SJSA1 (cell line): ENCODE results near the gene SLC25A21. TPM values are rescaled to one million over a fixed set of nuclear protein-coding genes. Genes with fewer than 3 reads are reported as not detected.
"Not testable (repeated sequence)": the region's sequence is repeated elsewhere in the genome, so short reads cannot be mapped to it uniquely, and the experiment has no call there.

Experiments
- DNase-seq, 2 experiments: peaks; one replicate each; pipeline ENCODE4 v3.0.0-alpha.2; 2015 to 2020; ENCODE audit warnings: low spot score in 2 of 2, low read depth in 1 of 2
- H3K27ac ChIP-seq: fragments of 250-450 bp; sonication (Bioruptor Pico); 2 replicates; pipeline ENCODE4 v1.5.1; 2020; ENCODE audit warnings: mild to moderate bottlenecking, moderate library complexity
- H3K27me3 ChIP-seq: fragments of 250-450 bp; sonication (Bioruptor Pico); replicated peaks from 2 replicates; pipeline ENCODE4 v1.5.1; 2020; ENCODE audit warnings: mild to moderate bottlenecking, moderate library complexity
- H3K36me3 ChIP-seq: fragments of 250-450 bp; sonication (Bioruptor Pico); 2 replicates; pipeline ENCODE4 v1.5.1; 2020; ENCODE audit warnings: mild to moderate bottlenecking
- H3K4me1 ChIP-seq: fragments of 250-450 bp; sonication (Bioruptor Pico); replicated peaks from 2 replicates; pipeline ENCODE4 v1.6.1; 2021; ENCODE audit warnings: mild to moderate bottlenecking
- H3K4me3 ChIP-seq: fragments of 250-450 bp; sonication (Bioruptor Pico); 2 replicates; pipeline ENCODE4 v1.5.1; 2020; ENCODE audit warnings: mild to moderate bottlenecking
- H3K9me3 ChIP-seq: fragments of 250-450 bp; sonication (Bioruptor Pico); replicated peaks from 2 replicates; pipeline ENCODE4 v1.5.1; 2020; ENCODE audit warnings: mild to moderate bottlenecking
- total RNA-seq: library from RNA; depleted of rRNA; stranded (reverse); fragments of >200 nt; shearing (Covaris generic); gene quantifications from 2 replicates; pipeline ENCODE4 v1.2.3, GENCODE V29; 2014

The SLC25A21 gene
- total RNA-seq, 1 experiment from 2014 or later = 2.6 TPM

GRCh38 chr14:37197421-37198272 lies 25.2 kb upstream of the SLC25A21 start, which contains the start of gene MIPOL1:
Gene MIPOL1 (plus strand): TSS chr14:37197937. CDS start chr14:37247889, 49,952 bp downstream.
- Histone ChIP-seq H3K4me3 (peak within 1 kb of the TSS; percentile 65), H3K36me3 (no peaks in the 10 kb centered on the region), H3K27ac (peak within 1 kb of the TSS; percentile 36; the same call in 1 of the 2 replicates), H3K4me1 (no peaks in the 10 kb centered on the region), H3K9me3 (no peaks in the 10 kb centered on the region), H3K27me3 (no peaks in the 10 kb centered on the region)
- peak; percentile 75 to 78 for DNase-seq

GRCh38 chr14:37196604-37197420 lies 24.4 kb upstream of the SLC25A21 start:
- H3K36me3 ChIP-seq = no peaks in the 10 kb centered on the region
- no peak overlapping the region for H3K27ac ChIP-seq
- no peaks in the 10 kb centered on the region for H3K27me3 ChIP-seq
- no peak for DNase-seq
- no peaks in the 10 kb centered on the region for H3K9me3 ChIP-seq
- peak overlapping the region; percentile 65 for H3K4me3 ChIP-seq
- H3K4me1 ChIP-seq = no peaks in the 10 kb centered on the region

- Histone ChIP-seq H3K27me3 (no peaks in the 10 kb centered on the region), H3K4me1 (no peaks in the 10 kb centered on the region), H3K9me3 (no peaks in the 10 kb centered on the region), H3K4me3 (no peak overlapping the region), H3K27ac (no peak overlapping the region), H3K36me3 (no peaks in the 10 kb centered on the region)
- no peak for DNase-seq
These were observed 22.9 kb upstream of the SLC25A21 start for GRCh38 chr14:37195327-37195726.

GRCh38 chr14:37194698-37195097 lies 22.3 kb upstream of the SLC25A21 start:
- Histone ChIP-seq H3K36me3 (no peaks in the 10 kb centered on the region), H3K27ac (no peak overlapping the region), H3K27me3 (no peaks in the 10 kb centered on the region), H3K9me3 (no peaks in the 10 kb centered on the region), H3K4me3 (no peak overlapping the region), H3K4me1 (no peaks in the 10 kb centered on the region)
- DNase-seq = no peak

GRCh38 chr14:37189733-37190132 lies 17.3 kb upstream of the SLC25A21 start:
- H3K27me3 ChIP-seq, H3K4me1 ChIP-seq, H3K36me3 ChIP-seq, H3K4me3 ChIP-seq, H3K27ac ChIP-seq, H3K9me3 ChIP-seq, DNase-seq: not testable (repeated sequence)

- H3K36me3 ChIP-seq, DNase-seq: not testable (repeated sequence)
These were observed 15.6 kb upstream of the SLC25A21 start for GRCh38 chr14:37187840-37188577.

GRCh38 chr14:37187294-37187693 lies 14.9 kb upstream of the SLC25A21 start:
- Histone ChIP-seq H3K4me1 (no peaks in the 10 kb centered on the region), H3K9me3 (no peaks in the 10 kb centered on the region), H3K27ac (no peak overlapping the region), H3K36me3 (no peaks in the 10 kb centered on the region), H3K4me3 (no peak overlapping the region), H3K27me3 (no peaks in the 10 kb centered on the region)
- no peak for DNase-seq

More at GRCh38 chr14:37187840-37188577, 15.6 kb upstream of the SLC25A21 start:
- H3K4me1 ChIP-seq, H3K9me3 ChIP-seq, H3K27ac ChIP-seq, H3K4me3 ChIP-seq, H3K27me3 ChIP-seq: not testable (repeated sequence)

GRCh38 chr14:37186865-37187264 lies 14.5 kb upstream of the SLC25A21 start:
- H3K27me3 ChIP-seq = no peaks in the 10 kb centered on the region
- DNase-seq = no peak
- H3K4me1 ChIP-seq = no peaks in the 10 kb centered on the region
- H3K27ac ChIP-seq = no peak overlapping the region
- no peak overlapping the region for H3K4me3 ChIP-seq
- no peaks in the 10 kb centered on the region for H3K36me3 ChIP-seq
- no peaks in the 10 kb centered on the region for H3K9me3 ChIP-seq

- no peaks in the 10 kb centered on the region for H3K27me3 ChIP-seq
- H3K27ac ChIP-seq = no peak overlapping the region
- H3K9me3 ChIP-seq = no peaks in the 10 kb centered on the region
- no peaks in the 10 kb centered on the region for H3K4me1 ChIP-seq
- no peak overlapping the region for H3K4me3 ChIP-seq
- H3K36me3 ChIP-seq = no peaks in the 10 kb centered on the region
- no peak for DNase-seq
These were observed 13.3 kb upstream of the SLC25A21 start for GRCh38 chr14:37185670-37186069.

GRCh38 chr14:37184520-37184919 lies 12.1 kb upstream of the SLC25A21 start:
- not testable (repeated sequence) for H3K4me3 ChIP-seq, H3K27me3 ChIP-seq, H3K4me1 ChIP-seq, H3K36me3 ChIP-seq, DNase-seq, H3K27ac ChIP-seq, H3K9me3 ChIP-seq

GRCh38 chr14:37181441-37181840 lies 9.0 kb upstream of the SLC25A21 start:
- Histone ChIP-seq H3K4me1 (no peaks in the 10 kb centered on the region), H3K27ac (no peak overlapping the region), H3K36me3 (no peaks in the 10 kb centered on the region), H3K9me3 (no peaks in the 10 kb centered on the region), H3K27me3 (no peaks in the 10 kb centered on the region), H3K4me3 (no peak overlapping the region)
- DNase-seq = no peak

- not testable (repeated sequence) for DNase-seq, H3K4me1 ChIP-seq, H3K27ac ChIP-seq, H3K9me3 ChIP-seq, H3K27me3 ChIP-seq, H3K4me3 ChIP-seq, H3K36me3 ChIP-seq
These were observed 8.5 kb upstream of the SLC25A21 start for GRCh38 chr14:37180886-37181285.

GRCh38 chr14:37179896-37180502 lies 7.6 kb upstream of the SLC25A21 start:
- Histone ChIP-seq H3K4me3 (no peak overlapping the region), H3K27me3 (no peaks in the 10 kb centered on the region), H3K9me3 (no peaks in the 10 kb centered on the region), H3K36me3 (no peaks in the 10 kb centered on the region), H3K4me1 (no peaks in the 10 kb centered on the region), H3K27ac (no peak overlapping the region)
- no peak for DNase-seq
